ENCODE data around the gene ERBIN.

DNA sequence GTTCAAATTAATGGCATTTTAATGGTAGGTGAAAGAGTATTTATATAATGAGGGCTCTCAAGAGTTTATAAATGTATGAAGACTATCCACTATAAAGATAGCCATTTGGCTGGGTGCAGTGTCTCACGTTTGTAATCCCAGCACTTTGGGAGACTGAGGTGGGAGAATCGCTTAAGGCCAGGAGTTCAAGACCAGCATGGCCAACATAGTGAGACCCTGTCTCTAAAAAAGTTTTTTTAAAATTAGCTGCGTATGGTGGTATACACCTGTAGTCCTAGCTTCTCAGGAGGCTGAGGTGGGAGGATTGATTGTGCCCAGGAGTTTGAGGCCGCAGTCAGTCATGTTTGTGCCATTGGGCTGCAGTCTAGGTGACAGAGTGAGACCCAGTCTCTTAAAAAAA is 61.6 kb downstream of the ERBIN start:
- TF ChIP-seq MED1 (CRISPR knock-in tag; IDR thresholded peaks at IDR 0.05) = no peak
- TF ChIP-seq, protein P1, sequence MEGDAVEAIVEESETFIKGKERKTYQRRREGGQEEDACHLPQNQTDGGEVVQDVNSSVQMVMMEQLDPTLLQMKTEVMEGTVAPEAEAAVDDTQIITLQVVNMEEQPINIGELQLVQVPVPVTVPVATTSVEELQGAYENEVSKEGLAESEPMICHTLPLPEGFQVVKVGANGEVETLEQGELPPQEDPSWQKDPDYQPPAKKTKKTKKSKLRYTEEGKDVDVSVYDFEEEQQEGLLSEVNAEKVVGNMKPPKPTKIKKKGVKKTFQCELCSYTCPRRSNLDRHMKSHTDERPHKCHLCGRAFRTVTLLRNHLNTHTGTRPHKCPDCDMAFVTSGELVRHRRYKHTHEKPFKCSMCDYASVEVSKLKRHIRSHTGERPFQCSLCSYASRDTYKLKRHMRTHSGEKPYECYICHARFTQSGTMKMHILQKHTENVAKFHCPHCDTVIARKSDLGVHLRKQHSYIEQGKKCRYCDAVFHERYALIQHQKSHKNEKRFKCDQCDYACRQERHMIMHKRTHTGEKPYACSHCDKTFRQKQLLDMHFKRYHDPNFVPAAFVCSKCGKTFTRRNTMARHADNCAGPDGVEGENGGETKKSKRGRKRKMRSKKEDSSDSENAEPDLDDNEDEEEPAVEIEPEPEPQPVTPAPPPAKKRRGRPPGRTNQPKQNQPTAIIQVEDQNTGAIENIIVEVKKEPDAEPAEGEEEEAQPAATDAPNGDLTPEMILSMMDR (CRISPR knock-in tag; IDR thresholded peaks at IDR 0.05) = no peak
- no peak for TF ChIP-seq NFIC (IDR thresholded peaks at IDR 0.05; ENCODE audit: low read length)
- no peak for TF ChIP-seq BORCS8-MEF2B (CRISPR knock-in tag; IDR thresholded peaks at IDR 0.05)
- no peak for TF ChIP-seq ZNF567 (CRISPR knock-in tag; IDR thresholded peaks at IDR 0.05; ENCODE audit: borderline replicate concordance)
- TF ChIP-seq, protein P2, sequence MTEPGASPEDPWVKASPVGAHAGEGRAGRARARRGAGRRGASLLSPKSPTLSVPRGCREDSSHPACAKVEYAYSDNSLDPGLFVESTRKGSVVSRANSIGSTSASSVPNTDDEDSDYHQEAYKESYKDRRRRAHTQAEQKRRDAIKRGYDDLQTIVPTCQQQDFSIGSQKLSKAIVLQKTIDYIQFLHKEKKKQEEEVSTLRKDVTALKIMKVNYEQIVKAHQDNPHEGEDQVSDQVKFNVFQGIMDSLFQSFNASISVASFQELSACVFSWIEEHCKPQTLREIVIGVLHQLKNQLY (CRISPR knock-in tag; IDR thresholded peaks at IDR 0.05) = no peak

All from HepG2 (cell line).